Progenitor cell of endocrine pancreas (in vitro differentiated cells): Measurements from ENCODE around the gene C6. TPM values are rescaled to one million over a fixed set of nuclear protein-coding genes. Genes with fewer than 3 reads are reported as not detected.

ENCODE experiments used
- DNase-seq: peaks from one replicate; pipeline ENCODE4 v3.0.0; 2021; ENCODE audit warnings: low spot score; ENCODE audit not compliant: unreplicated experiment
- H3K27ac Mint-ChIP-seq: 2 replicates; pipeline ENCODE4 v1.8.0; 2021; ENCODE audit warnings: mild to moderate bottlenecking, moderate library complexity, mixed read lengths
- H3K27me3 Mint-ChIP-seq: 2 replicates; pipeline ENCODE4 v1.8.0; 2021; ENCODE audit warnings: mixed read lengths
- H3K36me3 Mint-ChIP-seq: 2 replicates; pipeline ENCODE4 v1.8.0; 2022; ENCODE audit warnings: mixed read lengths; ENCODE audit not compliant: insufficient read depth
- H3K4me1 Mint-ChIP-seq: 2 replicates; pipeline ENCODE4 v1.8.0; 2021; ENCODE audit warnings: low read depth, mixed read lengths
- H3K4me3 Mint-ChIP-seq: 2 replicates; pipeline ENCODE4 v1.8.0; 2021; ENCODE audit warnings: low read depth, mild to moderate bottlenecking, moderate library complexity, mixed read lengths
- H3K9me3 Mint-ChIP-seq: 2 replicates; pipeline ENCODE4 v1.8.0; 2021; ENCODE audit warnings: low read depth, mixed read lengths
- total RNA-seq: library from RNA; stranded (reverse); gene quantifications from 2 replicates; pipeline ENCODE4 v1.2.1, GENCODE V29; 2021
- TF ChIP-seq, protein P1 (sequence below): fragments of 200-600 bp; sonication (generic); IDR thresholded peaks from one replicate; pipeline ENCODE4 v1.5.0; 2021; ENCODE audit warnings: antibody characterized with exemption, mild to moderate bottlenecking; ENCODE audit not compliant: unreplicated experiment

Gene C6
- total RNA-seq, 1 donor from 2014 or later = 0.74 TPM

DNA sequence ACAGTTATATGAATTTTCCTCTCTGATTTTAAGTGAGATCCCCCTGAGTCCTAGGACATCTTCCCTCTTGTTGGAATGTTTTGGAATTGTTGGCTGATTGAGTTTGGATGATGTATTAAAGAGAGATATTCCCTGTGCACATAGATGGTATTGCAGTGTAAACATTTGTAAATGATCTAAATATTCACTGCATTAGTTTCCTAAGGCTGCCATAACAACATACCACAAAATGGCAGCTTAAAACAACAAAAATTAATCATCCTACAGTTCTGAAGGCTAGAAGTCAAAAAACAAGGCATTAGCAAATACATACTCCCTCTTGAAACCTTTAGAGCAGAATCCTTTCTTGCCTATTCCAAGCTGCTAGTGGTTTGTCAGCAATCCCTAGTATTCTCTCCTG lies 104.1 kb downstream of the C6 start:
- no peaks in the 10 kb centered on the region for H3K36me3 Mint-ChIP-seq
- H3K9me3 Mint-ChIP-seq = peaks cover 3% of the 10 kb centered on the region
- no peak overlapping the region for H3K27ac Mint-ChIP-seq
- peaks cover 2% of the 10 kb centered on the region for H3K4me1 Mint-ChIP-seq
- TF ChIP-seq, protein P1, sequence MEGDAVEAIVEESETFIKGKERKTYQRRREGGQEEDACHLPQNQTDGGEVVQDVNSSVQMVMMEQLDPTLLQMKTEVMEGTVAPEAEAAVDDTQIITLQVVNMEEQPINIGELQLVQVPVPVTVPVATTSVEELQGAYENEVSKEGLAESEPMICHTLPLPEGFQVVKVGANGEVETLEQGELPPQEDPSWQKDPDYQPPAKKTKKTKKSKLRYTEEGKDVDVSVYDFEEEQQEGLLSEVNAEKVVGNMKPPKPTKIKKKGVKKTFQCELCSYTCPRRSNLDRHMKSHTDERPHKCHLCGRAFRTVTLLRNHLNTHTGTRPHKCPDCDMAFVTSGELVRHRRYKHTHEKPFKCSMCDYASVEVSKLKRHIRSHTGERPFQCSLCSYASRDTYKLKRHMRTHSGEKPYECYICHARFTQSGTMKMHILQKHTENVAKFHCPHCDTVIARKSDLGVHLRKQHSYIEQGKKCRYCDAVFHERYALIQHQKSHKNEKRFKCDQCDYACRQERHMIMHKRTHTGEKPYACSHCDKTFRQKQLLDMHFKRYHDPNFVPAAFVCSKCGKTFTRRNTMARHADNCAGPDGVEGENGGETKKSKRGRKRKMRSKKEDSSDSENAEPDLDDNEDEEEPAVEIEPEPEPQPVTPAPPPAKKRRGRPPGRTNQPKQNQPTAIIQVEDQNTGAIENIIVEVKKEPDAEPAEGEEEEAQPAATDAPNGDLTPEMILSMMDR = no peak
- H3K4me3 Mint-ChIP-seq = no peak overlapping the region
- H3K27me3 Mint-ChIP-seq = no peaks in the 10 kb centered on the region
- no peak for DNase-seq

DNA sequence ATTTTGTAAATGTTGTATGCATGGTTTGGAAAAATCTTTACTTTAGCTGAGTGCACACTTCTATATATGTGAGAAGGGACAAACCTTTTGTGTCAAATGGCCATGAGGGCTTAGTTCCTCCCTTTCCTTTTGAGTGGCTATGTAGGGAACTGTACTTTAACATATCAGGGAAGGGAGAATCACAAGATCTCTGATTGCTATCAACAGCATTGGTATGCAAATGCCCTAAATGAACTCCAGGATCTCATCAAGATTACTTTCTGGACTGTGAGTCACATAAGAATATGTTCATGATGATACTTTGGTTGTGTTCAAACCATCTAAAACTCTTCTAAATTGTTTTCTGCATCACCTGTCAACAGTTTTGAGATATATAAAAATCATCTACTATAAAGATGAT lies 111.0 kb downstream of the C6 start:
- H3K27me3 Mint-ChIP-seq = no peaks in the 10 kb centered on the region
- H3K36me3 Mint-ChIP-seq = no peaks in the 10 kb centered on the region
- no peak for DNase-seq
- H3K9me3 Mint-ChIP-seq = no peaks in the 10 kb centered on the region
- H3K27ac Mint-ChIP-seq = no peak overlapping the region
- H3K4me1 Mint-ChIP-seq = no peaks in the 10 kb centered on the region
- TF ChIP-seq, protein P1 = no peak
- no peak overlapping the region for H3K4me3 Mint-ChIP-seq

DNA sequence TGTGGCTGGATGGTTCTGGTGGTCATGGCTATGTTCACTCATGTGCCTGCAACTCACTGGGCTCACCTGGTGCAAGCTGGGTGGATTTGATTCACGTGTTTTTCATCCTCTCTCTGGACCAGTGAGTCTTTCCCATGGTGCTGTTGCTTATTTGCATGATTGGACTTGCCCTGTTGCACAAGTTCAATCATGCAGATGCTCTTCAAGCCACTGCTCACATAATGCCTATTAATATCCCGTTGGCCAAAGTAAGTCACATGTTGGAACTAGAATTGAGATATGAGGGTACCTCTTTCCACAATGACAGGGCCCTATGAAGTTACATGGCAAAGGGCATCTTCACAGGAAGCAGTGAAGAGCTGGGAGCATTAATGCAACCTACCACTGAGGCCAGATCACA lies 115.7 kb downstream of the C6 start:
- Mint-ChIP-seq H3K9me3 (peaks cover 3% of the 10 kb centered on the region), H3K36me3 (no peaks in the 10 kb centered on the region), H3K4me1 (peaks cover 1% of the 10 kb centered on the region), H3K27ac (no peak overlapping the region), H3K4me3 (no peak overlapping the region), H3K27me3 (no peaks in the 10 kb centered on the region)
- no peak for DNase-seq
- TF ChIP-seq, protein P1 = no peak

DNA sequence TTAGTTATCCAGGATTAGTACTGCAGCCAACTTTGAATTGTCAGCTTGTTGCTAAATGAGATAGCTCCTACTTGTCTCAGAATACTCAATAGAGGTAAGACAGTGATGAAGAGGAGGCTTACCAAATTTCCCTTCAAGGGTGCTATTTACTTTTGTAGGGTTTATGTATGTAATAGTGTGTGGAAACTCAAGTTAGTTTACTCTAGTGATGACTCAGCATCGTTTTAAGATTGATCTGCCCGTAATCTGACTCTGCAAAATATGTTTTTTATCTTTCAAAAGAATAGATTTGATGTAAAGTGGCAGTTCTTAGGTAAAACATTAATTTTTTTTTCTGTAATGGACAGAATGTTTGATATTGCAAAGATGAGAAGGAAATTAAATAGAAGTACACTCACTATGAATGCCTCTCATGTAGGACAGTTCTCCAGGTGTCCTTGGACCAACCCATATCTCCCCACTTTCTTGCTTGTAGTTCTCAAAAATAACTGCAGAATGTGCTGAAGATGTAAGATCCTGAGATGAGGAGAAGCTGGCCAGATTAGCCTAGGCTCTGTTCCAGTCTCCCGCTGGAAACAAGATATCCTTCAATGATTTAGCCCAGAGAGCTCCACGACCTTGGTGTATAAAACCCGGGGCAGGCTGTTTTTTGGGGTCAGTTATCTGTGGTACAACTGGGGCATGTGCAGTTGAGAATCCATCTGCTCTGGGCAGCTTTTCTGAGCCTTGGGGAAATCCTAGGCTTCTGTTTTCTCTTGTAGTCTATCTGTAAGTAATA lies 117.8 kb downstream of the C6 start:
- Mint-ChIP-seq H3K36me3 (no peaks in the 10 kb centered on the region), H3K27me3 (no peaks in the 10 kb centered on the region), H3K27ac (no peak overlapping the region), H3K9me3 (peaks cover 6% of the 10 kb centered on the region), H3K4me3 (no peak overlapping the region), H3K4me1 (peaks cover 1% of the 10 kb centered on the region)
- DNase-seq = no peak
- TF ChIP-seq, protein P1 = no peak

DNA sequence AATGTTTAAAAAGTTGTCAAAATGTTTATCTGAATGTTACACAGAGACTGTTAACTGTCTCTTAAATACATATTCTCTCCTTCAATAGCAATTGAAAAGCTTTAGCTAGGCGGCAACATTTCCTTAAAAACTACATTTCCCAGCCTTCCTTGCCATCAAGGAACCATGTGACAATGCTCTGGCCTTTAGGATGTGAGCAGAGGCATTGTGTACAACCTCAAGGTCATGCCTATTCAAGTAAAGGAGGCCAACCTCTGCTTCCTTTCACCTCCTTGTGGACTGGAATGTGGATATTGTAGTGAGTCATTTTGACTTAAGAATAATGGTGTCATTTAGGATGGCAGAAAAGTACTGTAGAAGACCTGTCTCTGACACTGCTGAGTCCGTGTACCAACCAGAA lies 118.5 kb downstream of the C6 start:
- no peak overlapping the region for H3K4me3 Mint-ChIP-seq
- no peak for DNase-seq
- TF ChIP-seq, protein P1 = no peak
- peaks cover 6% of the 10 kb centered on the region for H3K9me3 Mint-ChIP-seq
- no peak overlapping the region for H3K27ac Mint-ChIP-seq
- no peaks in the 10 kb centered on the region for H3K27me3 Mint-ChIP-seq
- peaks cover 1% of the 10 kb centered on the region for H3K4me1 Mint-ChIP-seq
- H3K36me3 Mint-ChIP-seq = no peaks in the 10 kb centered on the region
